BJ (cell line): ENCODE results near the gene PUDP. TPM values are rescaled to one million over a fixed set of nuclear protein-coding genes. Genes with fewer than 3 reads are reported as not detected.

Experiments
- CTCF ChIA-PET: fragments of 350-600 bp; formaldehyde crosslinking; extraction: SDS; loops from one replicate; lab custom pipeline; 2021; ENCODE audit warnings: antibody characterized with exemption, inconsistent platforms; lab: Yijun Ruan, JAX
- POLR2A ChIA-PET: fragments of 300-600 bp; sonication (Branson Sonifier 250); formaldehyde crosslinking; extraction: SDS; loops from one replicate; lab custom pipeline; 2021; ENCODE audit warnings: antibody characterized with exemption; lab: Charles Lee
- DNase-seq: peaks from one replicate; pipeline ENCODE4 v3.0.0-alpha.2; 2011; ENCODE audit warnings: low read depth
- H3K27me3 ChIP-seq: 2 replicates; pipeline ENCODE4 v1.6.0; 2011; ENCODE audit warnings: low read length; ENCODE audit not compliant: control insufficient read depth, insufficient read depth
- H3K36me3 ChIP-seq: 2 replicates; pipeline ENCODE4 v1.5.1; 2011; ENCODE audit warnings: low read length; ENCODE audit not compliant: control insufficient read depth, insufficient read depth
- H3K4me3 ChIP-seq: 2 replicates; pipeline ENCODE4 v1.5.1; 2011; ENCODE audit warnings: low read depth, mild to moderate bottlenecking, control low read depth, low read length
- polyA plus RNA-seq: library from polyadenylated mRNA; depleted of rRNA; stranded (reverse); fragments of >200 nt; gene quantifications from 2 replicates; pipeline ENCODE4 v1.2.3, GENCODE V29; 2011
- TF ChIP-seq, protein P1 (sequence below): IDR thresholded peaks from 2 replicates; pipeline ENCODE4 v1.5.1; 2011; ENCODE audit warnings: low read depth, mild to moderate bottlenecking, control low read depth, inconsistent platforms, low read length, moderate library complexity; ENCODE audit not compliant: insufficient read depth

Gene PUDP
- polyA plus RNA-seq, 1 experiment, result 17.2 TPM

DNA sequence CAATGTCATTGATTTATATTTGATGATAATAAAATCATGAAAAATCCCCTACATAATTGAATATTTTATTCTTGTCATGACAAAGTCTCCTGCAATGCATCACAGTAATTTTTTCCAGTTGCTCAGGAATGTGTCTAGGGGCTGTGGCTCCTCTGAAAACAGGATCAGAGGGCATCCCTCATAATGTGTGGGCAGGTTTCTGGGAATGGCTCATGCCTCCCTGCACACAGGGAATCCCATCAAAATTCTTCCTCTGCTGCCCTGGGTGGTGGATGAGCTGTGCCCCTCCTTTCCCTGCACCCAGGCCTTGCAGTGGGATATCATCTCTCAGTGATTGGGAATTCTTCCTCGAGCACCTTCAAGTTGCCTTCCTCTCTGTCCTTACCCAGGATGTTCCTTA, 20.4 kb upstream of the PUDP start:
- no peaks in the 10 kb centered on the region for H3K27me3 ChIP-seq
- no peak for DNase-seq
- H3K4me3 ChIP-seq, result no peak overlapping the region
- ChIA-PET POLR2A (no interaction called here), CTCF (no interaction called here)
- TF ChIP-seq, protein P1, sequence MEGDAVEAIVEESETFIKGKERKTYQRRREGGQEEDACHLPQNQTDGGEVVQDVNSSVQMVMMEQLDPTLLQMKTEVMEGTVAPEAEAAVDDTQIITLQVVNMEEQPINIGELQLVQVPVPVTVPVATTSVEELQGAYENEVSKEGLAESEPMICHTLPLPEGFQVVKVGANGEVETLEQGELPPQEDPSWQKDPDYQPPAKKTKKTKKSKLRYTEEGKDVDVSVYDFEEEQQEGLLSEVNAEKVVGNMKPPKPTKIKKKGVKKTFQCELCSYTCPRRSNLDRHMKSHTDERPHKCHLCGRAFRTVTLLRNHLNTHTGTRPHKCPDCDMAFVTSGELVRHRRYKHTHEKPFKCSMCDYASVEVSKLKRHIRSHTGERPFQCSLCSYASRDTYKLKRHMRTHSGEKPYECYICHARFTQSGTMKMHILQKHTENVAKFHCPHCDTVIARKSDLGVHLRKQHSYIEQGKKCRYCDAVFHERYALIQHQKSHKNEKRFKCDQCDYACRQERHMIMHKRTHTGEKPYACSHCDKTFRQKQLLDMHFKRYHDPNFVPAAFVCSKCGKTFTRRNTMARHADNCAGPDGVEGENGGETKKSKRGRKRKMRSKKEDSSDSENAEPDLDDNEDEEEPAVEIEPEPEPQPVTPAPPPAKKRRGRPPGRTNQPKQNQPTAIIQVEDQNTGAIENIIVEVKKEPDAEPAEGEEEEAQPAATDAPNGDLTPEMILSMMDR, result no peak
- no peaks in the 10 kb centered on the region for H3K36me3 ChIP-seq

DNA sequence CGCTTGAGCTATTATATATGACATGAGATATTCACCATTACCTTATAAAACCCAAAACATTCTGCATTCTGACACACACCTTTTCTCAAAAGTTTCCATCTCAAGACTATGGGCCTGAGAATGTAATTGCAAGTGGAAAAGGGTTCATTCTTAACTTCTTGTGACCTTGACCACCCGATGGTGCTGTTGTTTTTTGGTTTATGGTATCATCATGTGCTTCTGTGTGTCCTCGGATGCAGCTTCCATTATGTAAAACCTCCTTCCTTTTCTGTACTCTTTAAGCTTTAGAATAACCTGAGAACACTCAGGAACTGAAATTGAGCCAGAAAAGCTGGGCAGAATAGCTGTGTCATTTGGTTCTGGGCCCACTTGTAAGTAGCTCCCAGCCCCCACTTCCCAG, 16.2 kb upstream of the PUDP start:
- POLR2A ChIA-PET, result no interaction called here
- no peaks in the 10 kb centered on the region for H3K36me3 ChIP-seq
- DNase-seq, result no peak
- CTCF ChIA-PET, result no interaction called here
- no peaks in the 10 kb centered on the region for H3K27me3 ChIP-seq
- TF ChIP-seq, protein P1, result no peak
- H3K4me3 ChIP-seq, result no peak overlapping the region

DNA sequence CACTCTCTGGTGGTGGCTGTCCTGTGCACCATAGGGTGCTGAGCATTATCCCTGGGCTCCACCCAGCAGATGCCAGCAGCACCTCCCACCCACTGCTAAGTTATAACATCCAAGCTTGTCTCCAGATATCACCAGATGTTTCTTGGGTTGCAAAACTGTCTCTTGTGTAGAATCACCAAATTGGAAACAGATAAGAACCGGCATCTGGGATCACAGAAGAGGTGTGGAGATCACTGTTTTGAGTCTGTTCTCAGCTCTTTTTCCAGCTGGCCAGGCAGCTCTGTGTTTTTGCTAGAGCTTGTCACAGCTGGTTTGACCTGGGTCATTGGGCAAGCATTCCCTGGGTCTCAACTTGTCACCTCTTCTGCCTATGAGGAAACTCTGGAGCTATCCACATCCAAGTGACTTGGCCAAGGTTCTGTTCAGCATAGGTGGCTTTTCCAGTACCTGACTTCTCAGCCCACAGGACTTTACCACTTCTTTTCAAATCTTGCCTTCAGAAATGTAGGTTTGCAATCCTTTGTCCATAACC, 15.3 kb upstream of the PUDP start:
- Histone ChIP-seq H3K36me3 (no peaks in the 10 kb centered on the region), H3K27me3 (no peaks in the 10 kb centered on the region), H3K4me3 (no peak overlapping the region)
- no peak for DNase-seq
- TF ChIP-seq, protein P1, result no peak
- ChIA-PET POLR2A (no interaction called here), CTCF (no interaction called here)

DNA sequence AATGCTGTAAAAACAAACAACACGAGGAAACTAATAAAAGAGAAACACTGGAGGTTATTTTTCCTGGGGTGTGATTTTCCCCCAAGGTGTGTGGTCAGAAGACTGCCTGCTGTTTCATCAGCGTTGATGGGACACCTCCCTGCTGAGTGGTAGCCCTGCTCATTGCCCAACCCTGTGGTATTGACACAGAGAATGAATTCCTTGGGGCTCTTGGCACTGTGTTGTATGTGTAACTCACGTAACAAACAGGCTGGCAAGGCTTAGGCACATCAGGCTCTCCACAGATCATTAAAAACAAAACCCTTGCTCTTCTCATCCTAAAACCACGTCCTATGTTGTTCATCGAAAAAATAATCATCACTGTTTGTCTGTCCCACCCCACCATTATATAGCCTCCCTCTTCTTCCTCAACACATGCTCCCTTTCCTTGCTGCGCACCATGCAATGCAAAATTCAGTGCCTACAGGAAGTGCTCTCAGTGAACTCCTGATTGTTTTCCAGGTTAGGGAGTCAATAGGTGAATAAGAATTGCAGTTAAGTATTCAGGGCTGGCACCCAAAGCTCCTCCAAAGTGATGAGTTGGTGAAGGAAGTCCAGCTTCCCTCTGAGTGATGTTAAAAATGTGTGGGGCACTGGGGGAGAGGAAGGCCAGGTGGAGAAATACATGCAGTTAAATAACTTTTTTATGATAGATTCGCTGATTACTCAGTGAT, 11.4 kb upstream of the PUDP start:
- Histone ChIP-seq H3K27me3 (no peaks in the 10 kb centered on the region), H3K36me3 (no peaks in the 10 kb centered on the region), H3K4me3 (no peak overlapping the region)
- CTCF ChIA-PET, result interaction anchor here (0.6 kb wide), 1 partner anchor 1818 kb away, joined by 3 read pairs; no protein-coding TSS in a partner anchor
- POLR2A ChIA-PET, result no interaction called here
- TF ChIP-seq, protein P1, result no peak
- no peak for DNase-seq

DNA sequence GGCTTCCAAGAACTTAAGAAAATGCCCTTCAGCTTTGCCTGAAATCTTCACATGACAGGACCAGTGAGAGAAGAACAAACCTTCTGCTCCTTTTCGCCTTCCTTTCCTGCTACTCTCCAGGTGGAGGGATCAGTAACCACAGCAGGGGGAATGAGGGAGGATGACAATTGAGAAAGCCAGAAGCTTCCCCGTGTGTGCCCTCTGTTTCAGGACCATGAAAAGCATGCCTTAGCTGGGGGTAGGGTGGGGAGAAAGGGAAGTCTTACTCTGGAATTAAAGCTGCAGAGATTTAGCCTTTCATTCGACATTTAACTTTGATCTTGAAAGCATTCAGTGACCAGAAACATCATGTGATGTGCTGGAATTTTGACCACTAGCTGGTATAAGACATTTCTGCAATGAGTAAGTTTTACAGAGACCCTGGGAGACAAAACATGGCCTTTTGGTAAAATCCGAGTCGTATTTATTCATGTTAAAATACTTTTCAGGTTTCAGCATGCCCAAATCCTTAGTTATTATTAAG, 10.6 kb upstream of the PUDP start:
- Histone ChIP-seq H3K27me3 (no peaks in the 10 kb centered on the region), H3K36me3 (no peaks in the 10 kb centered on the region), H3K4me3 (no peak overlapping the region)
- ChIA-PET CTCF (no interaction called here), POLR2A (no interaction called here)
- TF ChIP-seq, protein P1, result no peak
- no peak for DNase-seq
